ENCODE data around the gene GNRH2.
A peak's percentile ranks its signal among the peaks of the same experiment; 100 is the strongest.
"Not testable (repeated sequence)": the region's sequence is repeated elsewhere in the genome, so short reads cannot be mapped to it uniquely, and the experiment has no call there.

Gene GNRH2

GRCh38 chr20:3041854-3042409 lies 1.5 kb upstream of the GNRH2 start:
- DNase-seq (ENCODE audit: low read depth in 2 of 3, low spot score in 2 of 3) = no peak

GRCh38 chr20:3042625-3043024 lies 797 bp upstream of the GNRH2 start:
- no peak for DNase-seq (ENCODE audit: low read depth in 2 of 3, low spot score in 2 of 3)

GRCh38 chr20:3044336-3044965 lies 1.0 kb downstream of the GNRH2 start:
- DNase-seq (ENCODE audit: low read depth in 2 of 3, low spot score in 2 of 3) = no peak

- DNase-seq (ENCODE audit: low read depth in 2 of 3, low spot score in 2 of 3) = peak in 1 of 3 experiments; percentile 62
Observed at GRCh38 chr20:3045042-3045815, 1.8 kb downstream of the GNRH2 start.

GRCh38 chr20:3045816-3046676 lies 2.6 kb downstream of the GNRH2 start, which contains the start of gene MRPS26:
Gene MRPS26, plus strand, starts transcription at chr20:3046052. Its CDS starts 17 bp downstream, at chr20:3046069.
- DNase-seq (ENCODE audit: low read depth in 2 of 3, low spot score in 2 of 3) = peak; percentile 70 to 76 (median 71)

GRCh38 chr20:3046677-3047462 lies 3.4 kb downstream of the GNRH2 start:
- no peak for DNase-seq (ENCODE audit: low read depth in 2 of 3, low spot score in 2 of 3)

GRCh38 chr20:3047486-3048419 lies 4.3 kb downstream of the GNRH2 start:
- no peak for DNase-seq (ENCODE audit: low read depth in 2 of 3, low spot score in 2 of 3)

- DNase-seq (ENCODE audit: low read depth in 2 of 3, low spot score in 2 of 3) = no peak
Observed at GRCh38 chr20:3051385-3052019, 8.1 kb downstream of the GNRH2 start.

GRCh38 chr20:3059489-3059888 lies 16.1 kb downstream of the GNRH2 start:
- no peak for DNase-seq (ENCODE audit: low read depth in 2 of 3, low spot score in 2 of 3)

GRCh38 chr20:3064119-3064518 lies 20.7 kb downstream of the GNRH2 start:
- DNase-seq (ENCODE audit: low read depth in 2 of 3, low spot score in 2 of 3) = not testable (repeated sequence)

- no peak for DNase-seq (ENCODE audit: low read depth in 2 of 3, low spot score in 2 of 3)
Observed at GRCh38 chr20:3067139-3068014, 24.0 kb downstream of the GNRH2 start.

GRCh38 chr20:3068075-3068474 lies 24.7 kb downstream of the GNRH2 start:
- DNase-seq (ENCODE audit: low read depth in 2 of 3, low spot score in 2 of 3) = no peak

- DNase-seq (ENCODE audit: low read depth in 2 of 3, low spot score in 2 of 3) = no peak
Observed at GRCh38 chr20:3068986-3069900, 25.8 kb downstream of the GNRH2 start.

- DNase-seq (ENCODE audit: low read depth in 2 of 3, low spot score in 2 of 3) = no peak
Observed at GRCh38 chr20:3070725-3071124, 27.3 kb downstream of the GNRH2 start.

- DNase-seq (ENCODE audit: low read depth in 2 of 3, low spot score in 2 of 3) = no peak
Observed at GRCh38 chr20:3071266-3071609, 27.8 kb downstream of the GNRH2 start.

GRCh38 chr20:3071610-3072529 lies 28.4 kb downstream of the GNRH2 start, which contains the start of gene OXT:
Gene OXT, plus strand, starts transcription at chr20:3071620. Its CDS starts 36 bp downstream, at chr20:3071656.
- DNase-seq (ENCODE audit: low read depth in 2 of 3, low spot score in 2 of 3) = no peak

Data from activated CD8-positive, alpha-beta memory T cell treated with anti-CD3 and anti-CD28 coated beads for 48 hours (primary cell).